Fibroblast of peridontal ligament (primary cell): Measurements from ENCODE around the gene DIPK2A.

Experiments used
- DNase-seq: peaks from one replicate; pipeline ENCODE4 v3.0.0-alpha.2; 2010; ENCODE audit errors: extremely low read depth

Gene DIPK2A

DNA sequence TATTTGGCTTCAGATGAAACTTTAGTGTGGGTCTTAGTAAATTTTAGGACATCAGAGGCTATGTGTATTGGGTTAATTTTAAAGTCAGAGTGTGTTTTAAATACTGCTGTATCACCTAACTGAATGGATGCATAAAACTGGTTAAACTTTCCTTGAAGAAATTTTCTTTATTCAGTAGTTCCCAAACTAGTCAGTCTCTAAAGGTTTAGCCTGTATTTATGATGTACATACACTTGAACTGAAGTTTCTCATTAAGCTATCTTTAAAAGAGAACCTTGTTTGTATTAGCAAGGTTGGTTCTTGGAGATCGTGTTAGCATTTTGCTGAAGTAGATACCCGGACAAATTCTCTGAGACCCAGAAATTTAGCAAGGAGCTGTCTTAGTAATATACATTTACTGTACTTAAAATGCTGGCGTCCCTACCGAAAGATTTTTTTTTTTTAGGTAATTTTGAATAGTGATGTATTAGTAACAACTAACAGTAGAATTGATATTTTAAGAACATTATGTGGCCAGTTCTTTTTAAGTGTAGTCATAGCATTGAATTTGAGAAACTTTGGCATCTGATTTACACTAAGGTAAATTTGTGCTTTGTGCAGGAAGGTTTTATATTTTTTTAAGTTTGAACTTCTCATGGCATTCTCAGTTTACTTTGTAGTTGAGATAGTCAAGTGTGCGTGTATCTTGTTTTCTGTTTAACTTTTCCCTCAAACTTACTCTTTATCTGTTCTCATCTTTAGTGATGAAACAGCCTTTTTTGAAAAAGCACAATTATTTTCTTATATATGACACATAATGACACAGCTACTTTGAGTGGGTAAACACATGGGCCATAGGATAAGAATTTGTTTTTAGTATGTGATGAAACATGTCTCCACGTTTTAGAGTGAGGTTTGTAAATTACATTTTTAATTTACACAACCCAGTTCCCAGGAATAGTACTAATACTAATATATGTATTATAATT is 2.9 kb downstream of the DIPK2A start:
- DNase-seq: peak; percentile 22

DNA sequence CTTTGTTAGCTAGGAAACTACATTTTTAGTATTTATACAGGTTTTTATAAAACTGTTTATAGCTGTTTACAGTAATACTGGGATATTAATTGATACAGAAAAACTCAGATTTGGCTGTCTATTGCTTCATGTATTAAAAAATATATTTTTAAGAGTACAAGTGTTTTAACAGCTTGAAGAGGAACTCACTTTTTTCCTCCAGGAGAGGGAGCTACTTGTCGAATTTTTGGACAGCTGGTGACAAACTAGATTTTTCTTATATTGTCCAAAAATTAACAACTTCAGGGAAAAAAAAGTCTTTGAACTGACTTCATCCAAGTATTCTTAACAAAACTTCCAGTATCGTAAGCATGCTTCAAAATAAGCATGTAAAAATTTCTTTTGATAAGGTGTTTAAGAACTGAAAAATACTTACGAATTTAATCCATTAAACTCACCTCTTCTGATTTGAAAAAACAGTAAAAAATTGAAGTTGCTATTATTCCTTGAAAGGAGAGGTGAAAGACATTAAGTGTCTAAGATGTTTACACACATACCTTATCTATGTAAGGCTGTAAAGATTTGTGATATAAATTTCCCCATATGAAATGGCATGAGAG is 4.0 kb downstream of the DIPK2A start:
- peak; percentile 90 for DNase-seq

DNA sequence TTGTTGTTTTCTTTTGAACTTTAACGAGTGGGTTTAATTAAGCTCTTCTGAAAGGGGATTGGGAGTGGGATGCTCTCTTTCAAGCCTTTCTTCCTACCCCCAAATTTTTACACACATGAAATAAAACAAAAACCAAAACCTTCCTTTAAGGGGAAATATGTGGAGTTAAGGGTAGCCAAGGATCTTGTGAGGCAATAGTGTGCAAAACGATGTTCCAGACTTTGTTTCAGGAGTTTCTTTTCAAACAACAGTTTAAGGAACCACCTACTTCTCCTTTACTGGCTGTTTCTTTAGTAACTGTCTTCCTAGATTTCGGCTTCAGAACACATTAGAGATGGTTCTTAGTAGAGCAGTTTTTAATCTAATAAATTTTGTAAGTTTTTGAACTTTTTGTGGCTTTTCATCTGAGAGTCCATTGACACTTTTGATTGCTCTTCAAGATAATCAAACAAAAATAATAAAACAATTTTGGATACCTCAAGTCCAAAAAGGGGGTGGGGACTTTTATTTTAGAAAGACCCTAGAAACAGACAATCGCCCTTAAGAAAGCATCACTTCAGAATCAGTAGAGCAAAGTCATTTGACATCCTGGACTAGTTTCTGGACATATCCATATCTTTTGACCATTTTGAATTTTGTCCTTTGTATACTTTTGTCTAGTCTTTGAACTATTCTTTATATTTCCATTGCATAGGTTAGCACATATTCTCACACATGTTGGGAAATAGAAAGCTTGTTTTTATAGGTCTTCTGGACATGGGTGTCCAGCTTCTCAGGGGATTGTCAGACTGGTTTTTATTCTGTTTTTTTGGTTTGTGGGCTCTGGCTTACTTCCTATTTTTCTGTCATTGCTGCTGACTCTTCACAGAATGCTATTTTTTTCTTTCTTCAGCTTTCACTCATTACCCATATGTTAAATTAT is 6.0 kb downstream of the DIPK2A start:
- peak; percentile 57 for DNase-seq

DNA sequence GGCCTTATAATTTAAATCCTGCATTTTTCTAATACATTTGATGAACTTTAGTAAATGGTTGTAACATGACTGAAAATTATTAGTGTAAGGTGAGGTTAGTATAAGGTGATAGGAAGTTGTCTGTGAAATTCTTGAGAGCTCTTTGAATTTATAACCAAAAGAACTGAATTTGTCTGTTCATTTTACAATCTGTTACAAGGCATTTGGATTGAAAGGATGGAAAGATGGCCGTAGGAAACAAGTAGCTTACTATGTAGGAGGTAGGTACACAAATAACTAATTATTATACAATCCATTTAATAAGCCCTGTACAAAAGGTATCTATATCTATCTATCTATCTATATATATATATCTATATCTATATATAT is 6.6 kb downstream of the DIPK2A start:
- no peak for DNase-seq

DNA sequence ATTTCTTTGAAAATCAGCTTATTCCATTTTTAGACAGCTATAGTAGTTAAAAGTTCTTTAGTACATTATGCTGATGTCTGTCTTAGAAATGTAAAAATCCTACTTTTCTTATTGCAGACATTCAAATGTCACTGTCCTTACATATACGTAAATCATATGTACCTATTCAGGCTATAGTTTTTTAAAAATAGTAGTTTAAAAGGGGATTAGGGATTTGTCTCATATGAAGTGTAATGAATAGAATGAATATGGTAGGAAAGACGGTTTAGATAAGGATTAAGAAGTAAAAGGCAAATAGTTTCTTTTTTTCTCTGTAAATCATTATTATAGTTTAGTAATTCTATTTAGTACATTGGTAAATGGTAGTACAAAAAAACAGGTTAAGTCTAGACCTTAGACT is 7.4 kb downstream of the DIPK2A start:
- DNase-seq: no peak

DNA sequence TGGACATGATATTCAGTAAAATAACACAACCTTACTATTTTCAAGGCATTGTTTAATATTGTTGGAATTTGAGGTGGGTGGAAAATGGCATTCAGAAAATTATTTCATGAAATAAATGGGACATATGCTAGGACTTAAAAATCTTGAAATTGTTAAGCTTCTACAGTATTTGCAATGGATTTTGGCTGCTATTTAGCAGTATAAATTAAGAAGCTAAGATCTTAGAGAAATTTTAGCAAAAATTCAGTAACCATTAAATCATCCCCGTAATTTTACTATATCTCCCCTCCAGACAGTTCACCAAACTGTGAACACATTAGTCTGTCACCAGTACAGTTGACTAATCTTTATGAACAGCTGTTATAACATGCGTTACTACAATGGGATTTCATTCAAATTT is 8.2 kb downstream of the DIPK2A start:
- no peak for DNase-seq

DNA sequence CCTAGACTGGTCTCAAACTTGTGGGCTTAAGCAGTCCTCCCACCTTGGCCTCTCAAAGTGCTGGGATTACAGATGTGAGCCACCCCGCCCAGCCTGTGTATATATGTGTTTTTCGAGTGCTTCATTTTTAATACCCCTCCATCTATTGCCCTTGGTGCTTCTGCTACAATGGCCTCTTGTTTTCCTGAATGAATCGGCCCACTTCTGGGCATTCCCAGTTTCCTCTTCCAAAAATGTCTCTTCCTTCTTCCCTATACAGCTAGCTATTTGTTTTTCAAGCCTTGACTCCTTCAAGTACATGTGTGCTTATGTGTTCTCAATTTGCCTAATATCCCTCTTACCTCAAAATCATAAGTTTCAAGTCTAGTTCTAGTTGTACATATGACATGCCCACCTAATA is 16.7 kb downstream of the DIPK2A start:
- DNase-seq: no peak

DNA sequence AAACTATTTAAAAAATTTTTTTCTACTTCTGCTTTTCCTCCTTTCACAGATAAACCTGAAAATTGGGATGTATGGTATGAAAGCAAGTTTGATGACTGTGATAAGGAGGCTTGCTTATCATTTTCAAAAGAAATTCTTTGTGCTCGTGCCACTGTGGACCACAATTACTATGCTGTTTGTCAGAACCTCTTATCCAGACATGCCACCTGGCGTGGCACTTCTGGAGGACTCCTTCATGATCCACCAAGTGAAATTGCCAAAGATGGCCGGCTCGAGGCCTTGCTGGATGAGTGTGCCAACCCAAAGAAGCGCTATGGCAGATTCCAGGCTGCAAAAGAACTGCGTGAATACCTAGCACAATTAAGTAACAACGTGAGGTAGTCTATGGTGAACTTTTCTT is 17.8 kb downstream of the DIPK2A start:
- DNase-seq: no peak

DNA sequence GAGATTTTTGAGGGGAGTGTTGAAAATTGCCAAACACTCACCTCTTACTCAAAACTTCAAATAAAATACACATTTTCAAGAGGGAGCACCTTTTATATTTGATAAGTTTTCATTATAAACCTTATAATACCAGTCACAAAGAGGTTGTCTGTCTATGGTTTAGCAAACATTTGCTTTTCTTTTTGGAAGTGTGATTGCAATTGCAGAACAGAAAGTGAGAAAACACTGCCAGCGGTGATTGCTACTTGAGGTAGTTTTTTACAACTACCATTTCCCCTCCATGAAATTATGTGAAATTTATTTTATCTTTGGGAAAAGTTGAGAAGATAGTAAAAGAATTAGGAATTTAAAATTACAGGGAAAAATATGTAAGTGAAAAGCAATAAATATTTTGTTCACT is 20.1 kb downstream of the DIPK2A start:
- DNase-seq: no peak

DNA sequence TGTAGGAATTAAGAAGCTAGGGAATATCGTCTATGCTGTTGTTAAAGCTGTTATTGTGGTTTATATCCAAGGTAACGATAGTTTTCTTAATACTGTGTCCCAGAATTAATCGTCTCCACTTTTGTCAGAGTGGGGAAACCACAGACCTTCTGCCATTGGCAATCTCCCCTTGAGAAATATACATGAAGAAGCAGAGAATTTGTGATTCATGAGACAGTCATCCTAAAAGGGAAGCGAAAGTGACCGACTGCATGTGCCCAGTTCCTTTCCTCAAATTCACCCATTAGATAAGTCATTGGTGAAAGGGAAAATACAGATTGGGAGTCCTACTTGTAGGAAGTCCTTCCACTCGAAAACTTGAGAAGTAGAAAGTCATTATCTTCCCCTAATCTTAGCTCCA is 26.6 kb downstream of the DIPK2A start:
- DNase-seq: peak; percentile 51

DNA sequence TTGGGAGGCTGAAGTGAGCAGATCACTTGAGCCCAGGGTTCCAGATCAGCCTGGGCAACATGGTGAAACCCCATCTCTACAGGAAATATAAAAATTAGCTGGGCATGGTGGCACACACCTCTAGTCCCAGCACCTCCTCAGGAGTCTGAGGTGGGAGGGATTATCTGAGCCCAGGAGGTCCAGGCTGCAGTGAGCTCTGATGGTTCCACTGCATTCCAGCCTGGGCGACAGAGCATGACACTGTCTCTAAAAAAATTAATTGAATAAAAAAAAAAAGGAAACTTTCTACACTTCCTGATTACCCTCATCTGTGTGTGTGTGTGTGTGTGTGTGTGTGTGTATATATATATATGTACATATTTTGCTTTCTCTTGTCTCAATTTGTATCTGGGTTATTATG is 31.4 kb downstream of the DIPK2A start:
- no peak for DNase-seq

DNA sequence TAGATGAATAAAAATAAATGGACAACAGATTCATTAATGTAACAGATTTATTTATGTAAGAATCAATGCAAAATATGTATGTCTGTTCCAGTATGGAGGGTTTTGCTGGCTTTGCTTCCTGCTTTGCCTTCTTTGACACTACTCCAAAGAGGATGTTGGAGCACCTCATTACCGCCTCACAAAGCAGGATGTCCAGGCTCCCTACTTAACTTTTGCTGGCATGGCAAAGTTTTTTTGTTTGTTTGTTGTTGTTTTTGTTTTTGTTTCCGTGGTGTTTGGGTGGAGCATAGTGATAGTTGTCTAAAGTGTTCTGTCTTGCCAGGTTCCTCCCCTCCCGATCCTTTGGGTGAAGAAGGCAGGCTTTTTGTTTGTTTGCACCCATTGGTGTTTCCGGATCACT is 38.7 kb downstream of the DIPK2A start:
- no peak for DNase-seq

DNA sequence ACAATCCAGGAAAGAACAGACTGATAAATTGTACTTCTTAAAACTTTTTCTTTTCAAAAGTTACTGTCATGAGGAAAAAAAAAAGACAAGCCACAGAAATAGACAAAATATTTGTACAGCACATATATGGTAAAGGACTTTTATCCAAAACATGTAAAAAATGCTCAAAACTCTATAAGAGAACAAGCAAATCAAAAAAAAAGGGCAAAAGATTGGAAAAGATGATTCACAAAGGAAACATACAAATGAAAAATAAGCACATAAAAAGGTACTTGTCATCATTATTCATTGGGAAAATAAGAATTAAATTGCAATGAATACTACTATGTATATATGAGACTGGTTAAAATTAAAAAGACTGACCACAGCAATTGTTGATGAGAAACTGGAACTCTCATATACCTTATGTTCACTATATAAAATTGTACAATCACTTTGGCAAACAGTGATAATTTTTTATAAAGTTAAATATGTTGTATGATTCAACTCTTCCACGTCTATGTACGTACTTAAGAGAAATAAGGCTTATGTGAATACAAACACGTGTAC is 39.7 kb downstream of the DIPK2A start:
- peak; percentile 18 for DNase-seq

DNA sequence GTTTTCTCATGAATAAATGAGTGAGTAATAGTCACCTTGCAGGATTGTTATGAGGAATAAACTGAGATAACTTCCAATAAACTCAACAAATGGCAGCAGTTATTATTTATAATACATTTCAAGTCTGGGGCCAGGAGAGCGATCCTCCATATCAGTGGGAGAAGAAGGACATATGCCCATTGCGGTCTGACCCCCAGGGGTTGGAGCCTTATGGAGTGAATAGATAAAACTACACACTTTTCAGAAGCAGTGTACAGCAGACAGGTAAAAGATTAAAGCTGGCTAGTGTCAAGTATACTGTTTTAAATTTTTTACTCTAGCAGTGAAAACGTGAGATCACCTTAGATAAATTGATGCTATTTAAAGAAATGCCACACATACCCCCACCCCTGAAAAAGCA is 43.5 kb downstream of the DIPK2A start:
- DNase-seq: no peak

DNA sequence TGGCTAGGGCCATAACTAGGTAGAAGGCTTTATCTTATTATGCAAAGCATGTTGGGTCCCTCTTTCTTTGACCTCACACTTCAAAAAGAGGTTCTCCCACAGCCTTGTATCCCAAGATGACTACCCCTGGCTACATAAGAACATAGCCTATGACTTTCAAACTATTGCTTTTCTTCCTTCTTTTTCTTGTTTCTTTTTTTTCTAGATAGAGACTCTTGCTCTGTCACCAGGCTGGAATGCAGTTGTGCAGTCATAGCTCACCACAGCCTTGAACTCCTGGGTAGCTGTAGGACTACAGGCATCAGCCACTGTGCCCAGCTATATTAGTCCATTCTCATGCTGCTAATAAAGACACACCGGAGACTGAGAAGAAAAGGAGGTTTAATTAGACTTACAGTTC is 47.2 kb downstream of the DIPK2A start:
- peak; percentile 83 for DNase-seq
